GM10847 (cell line): ENCODE results near the gene AFF3.

Experiments used
- POLR2A ChIP-seq: IDR thresholded peaks from 2 replicates; pipeline ENCODE4 v1.6.1; 2011; ENCODE audit not compliant: insufficient read length; ENCODE audit errors: extremely low read depth

Gene AFF3

DNA sequence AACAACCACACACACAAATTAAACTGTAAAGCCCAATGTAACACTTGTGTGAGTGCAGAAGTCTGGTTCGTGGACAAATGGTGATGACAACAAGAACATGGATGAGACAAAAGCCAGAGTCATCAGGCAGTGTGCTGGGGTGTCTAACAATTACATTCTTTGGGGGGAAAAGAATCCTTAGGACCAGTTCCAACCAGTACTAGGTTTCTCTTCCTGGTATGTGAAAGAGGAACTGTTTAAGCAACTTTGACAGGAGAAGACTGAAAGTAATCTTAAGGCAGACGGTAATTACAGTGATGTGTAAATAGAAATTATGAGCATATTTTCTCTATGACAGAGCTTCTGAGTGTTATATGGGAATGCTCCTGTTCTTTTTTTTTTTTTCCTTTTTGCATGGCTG is 133.4 kb downstream of the AFF3 start:
- no peak for TF ChIP-seq POLR2A

DNA sequence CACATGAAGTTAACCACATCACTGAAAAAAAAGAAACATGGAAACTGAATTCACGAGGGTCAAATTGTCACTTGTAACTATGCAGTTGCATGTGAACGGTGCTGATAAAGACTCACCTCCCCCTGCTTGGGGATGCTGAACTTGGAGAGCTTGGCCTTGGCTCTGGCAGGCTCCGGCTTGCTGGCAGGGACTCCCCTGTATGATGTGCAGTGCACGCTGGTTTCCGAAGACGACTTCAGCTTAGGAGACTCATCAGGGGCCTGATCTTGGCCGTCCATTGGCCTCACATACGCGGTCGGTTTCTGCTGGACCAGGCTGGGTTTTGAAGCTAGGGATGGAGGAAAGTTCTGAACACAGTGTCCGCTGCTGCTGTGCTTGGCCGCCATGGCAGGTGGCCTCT is 135.9 kb downstream of the AFF3 start:
- TF ChIP-seq POLR2A: no peak

DNA sequence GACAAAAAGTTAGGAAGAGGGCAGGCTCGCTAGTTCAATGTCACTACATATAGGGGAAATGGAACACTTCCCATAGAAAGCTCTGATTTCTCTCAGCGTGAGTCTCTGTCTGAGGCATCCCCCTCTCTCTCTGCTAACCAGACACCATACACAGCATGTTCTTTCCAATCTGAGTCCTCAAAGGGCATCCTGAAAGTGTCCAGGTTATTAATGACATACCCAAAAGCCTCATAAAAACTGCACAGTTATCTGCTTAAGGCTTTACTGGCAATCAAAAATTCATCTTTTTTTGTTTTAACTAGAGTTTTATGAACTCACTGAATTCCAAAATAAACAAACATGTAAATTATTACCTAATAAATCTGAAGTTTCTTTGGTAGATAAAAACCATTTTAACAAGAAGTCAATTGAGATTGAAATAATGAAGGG is 137.4 kb downstream of the AFF3 start:
- TF ChIP-seq POLR2A: no peak

DNA sequence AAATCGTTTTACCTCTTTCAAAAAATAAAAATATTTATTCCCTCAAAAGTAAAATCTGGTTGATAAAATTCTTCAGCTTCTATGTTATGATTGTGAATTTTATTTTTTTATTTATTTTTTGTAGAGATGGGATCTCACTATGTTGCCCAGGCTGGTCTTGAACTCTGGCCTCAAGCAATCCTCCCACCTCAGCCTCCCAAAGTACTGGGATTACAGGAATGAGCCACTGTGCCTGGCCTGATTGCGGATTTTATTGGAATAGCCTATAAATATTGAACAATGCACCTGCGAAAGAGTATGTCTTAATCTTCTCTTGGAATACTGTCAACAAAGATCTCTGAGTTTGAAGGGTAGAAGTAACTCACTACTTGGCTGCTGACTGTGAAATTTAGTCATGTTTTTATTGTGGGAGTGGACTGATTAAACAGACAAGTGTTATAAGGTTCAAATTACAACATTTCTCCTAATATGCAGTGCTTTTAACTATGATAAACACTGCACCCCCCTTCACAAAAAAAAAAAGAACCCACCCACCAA is 138.0 kb downstream of the AFF3 start:
- no peak for TF ChIP-seq POLR2A

DNA sequence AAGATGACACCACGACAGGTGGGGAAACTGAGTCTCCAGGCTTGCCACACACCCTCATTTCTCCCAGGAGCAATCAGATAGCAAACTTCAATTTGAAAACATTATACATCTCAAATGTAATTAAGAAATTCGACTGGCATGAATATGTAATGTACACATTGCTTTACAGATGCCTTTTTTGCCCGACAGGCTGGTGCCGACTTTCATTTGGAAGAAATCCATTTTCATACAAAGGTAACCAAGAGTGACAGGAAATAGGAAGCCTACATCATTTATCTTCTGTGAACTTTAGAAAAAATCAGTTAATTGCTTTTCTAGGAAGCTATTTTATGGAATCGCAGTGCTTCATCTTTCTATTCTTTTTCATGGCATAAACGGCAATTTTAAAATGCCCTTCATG is 140.3 kb downstream of the AFF3 start:
- TF ChIP-seq POLR2A: no peak

DNA sequence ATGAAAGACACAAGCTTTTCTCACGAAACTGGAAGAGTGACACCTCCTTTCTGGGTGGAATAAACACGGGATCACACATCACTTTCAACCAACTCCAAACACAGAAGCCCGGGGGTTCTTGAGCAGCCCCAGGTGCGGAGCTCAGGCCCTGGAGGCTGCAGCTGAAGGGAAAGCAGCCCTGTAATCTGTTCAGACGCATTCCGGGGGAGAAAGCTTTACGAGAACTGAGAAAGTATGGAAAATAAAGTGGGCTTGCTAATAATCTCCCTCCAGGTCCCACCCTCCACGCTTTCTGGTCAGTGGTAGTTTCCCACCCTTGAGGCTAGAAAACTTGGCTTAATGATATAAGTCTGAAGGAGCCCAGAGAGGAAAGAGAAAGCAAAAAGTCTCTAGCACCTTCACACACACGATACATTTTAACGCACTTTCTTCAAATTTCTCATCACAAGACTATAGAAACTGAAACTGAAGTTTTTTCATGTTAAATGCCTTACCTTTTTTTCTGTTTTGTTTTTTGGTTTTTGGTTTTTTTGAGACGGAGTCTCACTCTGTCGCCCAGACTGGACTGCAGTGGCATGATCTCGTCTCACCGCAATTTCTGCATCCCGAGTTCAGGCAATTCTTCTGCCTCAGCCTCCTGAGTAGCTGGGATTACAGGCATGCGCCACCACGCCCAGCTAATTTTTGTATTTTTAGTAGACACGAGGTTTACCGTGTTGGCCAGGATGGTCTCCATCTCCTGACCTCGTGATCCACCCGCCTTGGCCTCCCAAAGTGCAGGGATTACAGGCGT is 141.3 kb downstream of the AFF3 start:
- no peak for TF ChIP-seq POLR2A

DNA sequence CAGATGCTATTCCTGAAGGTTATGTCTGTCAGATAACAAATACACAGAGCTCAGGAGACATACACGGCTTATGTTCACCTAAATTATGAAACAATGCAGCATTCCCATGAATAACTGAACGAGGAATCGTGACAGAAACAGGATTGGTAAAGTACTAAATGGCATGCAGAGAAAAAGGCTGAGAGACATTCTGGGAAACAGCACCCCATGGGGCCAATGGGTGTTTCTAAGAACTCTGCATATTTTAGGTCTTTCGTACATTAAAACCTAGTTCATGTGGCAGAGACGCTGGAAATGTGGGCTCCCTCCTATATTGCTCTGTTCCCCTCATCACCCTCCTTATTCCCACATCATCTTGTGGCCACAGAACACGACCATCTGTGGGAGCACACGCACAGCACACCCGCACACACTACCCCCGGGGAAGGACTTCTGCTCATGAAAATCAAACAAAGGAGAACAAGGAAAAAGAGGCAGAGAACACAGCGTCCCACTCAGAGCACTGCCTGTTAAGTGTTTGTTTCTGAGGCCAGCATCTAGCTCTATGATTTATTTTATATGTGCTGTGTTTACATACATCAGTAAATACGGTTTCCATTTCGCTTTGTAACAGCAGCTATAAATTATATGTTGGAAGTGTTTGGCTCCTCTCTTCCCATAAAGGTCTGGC is 143.6 kb downstream of the AFF3 start:
- TF ChIP-seq POLR2A: no peak

DNA sequence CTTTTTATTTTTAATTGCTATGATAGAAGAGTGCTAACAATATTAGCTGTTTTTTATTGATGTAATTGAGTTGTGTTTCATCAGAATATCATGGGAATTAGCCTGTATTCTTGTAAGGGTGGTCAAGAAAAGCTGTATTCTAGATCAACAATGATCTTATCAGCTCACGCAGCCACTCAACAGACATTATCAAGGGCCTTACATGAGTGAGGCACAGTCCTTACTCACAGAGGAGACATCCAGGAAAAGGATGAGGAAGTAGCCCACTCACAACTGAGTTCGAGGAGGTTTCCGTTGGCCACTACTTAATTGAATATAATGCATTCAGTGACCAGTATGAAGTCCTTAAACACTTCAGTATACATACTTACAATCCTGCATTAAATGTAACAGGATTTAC is 152.5 kb downstream of the AFF3 start:
- no peak for TF ChIP-seq POLR2A

DNA sequence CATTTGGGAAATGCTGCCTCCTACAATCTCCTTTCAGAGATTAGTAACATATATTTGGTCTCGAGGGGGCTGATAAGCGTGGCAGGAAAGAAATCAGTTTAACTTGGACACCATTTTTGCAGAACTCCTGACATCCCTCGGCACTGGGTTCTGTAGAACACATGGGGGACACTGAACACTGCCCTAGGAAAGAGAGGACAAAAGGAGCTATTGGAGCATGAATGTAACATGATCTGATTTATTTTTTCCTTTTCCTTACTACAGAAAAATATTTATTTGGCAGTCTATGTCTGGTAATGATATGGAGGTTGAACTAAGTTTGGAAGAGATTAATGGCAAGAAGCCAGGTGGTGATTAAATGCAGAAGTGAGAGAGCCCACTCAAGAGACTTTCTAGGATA is 153.8 kb downstream of the AFF3 start:
- no peak for TF ChIP-seq POLR2A

DNA sequence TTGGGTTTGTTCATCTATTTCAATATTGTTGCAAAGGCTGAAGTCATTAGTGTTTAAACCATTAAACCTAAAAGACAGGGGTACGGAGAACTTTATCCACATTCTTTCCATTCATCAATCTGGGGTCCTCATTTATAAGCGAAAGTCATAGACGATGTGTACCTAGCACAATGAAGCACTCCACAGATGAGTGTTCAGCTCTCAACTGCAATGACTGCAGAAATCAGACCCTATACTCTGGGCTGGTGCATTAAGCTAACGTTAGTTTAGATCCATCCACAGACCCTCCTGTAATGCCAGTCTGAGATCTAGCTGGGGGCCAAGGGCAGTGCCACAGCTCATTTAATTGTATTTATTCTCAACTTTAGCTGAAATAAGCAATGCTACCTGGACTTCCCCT is 155.2 kb downstream of the AFF3 start:
- TF ChIP-seq POLR2A: no peak

DNA sequence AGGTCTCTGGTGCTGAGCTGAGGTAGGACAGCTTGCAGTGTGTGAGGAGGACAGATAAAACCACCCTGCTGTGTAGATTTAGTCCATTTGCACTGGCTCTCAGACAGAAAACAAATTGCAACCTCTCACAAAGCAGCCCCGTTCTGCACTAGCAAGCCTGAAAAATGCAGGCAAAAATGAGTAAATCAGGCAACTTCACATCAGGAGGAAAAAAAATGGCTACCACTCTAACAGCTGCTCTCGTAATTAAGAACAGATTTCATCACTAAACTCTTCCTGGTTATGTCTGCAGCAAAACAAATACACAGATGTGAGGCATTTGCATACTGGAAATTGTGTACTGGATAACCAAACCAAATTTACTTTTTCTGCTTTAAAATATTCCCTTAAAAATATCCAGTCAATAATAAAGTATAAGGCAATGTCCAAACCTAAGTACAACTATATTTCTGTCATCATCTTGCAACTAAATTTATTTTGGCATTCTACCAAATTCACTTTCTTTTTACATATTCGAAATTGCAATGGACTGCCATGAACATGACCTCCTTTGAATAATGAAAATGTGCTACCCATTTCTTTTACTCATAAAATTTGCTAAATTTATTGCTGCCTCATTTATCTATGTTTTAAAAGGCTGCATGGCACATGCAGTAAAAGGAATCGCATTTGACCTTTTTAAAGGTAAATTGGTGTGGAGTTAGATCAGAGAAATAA is 157.4 kb downstream of the AFF3 start:
- no peak for TF ChIP-seq POLR2A

DNA sequence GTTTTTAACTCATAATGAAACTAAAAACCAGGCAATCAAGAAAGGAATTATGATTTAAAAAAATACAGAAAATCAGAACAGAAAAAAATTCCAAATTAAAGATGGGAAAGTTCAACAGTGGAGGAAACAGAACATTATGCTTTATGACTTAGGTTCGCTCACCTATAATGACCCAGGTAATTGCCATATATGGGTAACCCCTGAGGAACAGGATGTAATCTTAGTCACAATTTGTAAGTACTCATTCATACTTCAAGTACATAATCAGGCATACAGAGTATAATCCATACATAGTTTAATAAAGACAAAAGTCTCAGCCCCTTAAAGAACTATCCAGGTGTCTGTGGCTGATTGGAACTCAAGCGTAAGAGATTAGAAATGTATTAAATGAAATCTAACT is 159.6 kb downstream of the AFF3 start:
- TF ChIP-seq POLR2A: no peak

DNA sequence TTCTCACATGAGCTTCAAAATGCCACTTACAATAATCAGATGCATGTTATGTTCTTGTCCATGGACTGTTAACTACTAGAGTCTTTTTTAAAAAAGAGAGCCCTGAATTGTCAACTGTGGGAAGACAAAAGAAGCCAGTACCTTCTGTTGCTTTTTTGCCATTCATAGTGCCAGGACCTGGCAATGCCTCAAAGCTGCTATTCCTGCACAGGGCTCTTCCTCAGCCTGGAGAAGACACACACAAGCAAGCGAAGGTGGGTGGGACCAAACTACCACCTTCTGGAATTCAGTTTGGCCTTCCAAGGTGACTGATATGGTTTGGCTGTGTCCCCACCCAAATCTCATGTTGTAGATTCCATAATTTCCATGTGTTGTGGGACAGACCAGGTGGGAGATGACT is 160.6 kb downstream of the AFF3 start:
- no peak for TF ChIP-seq POLR2A

DNA sequence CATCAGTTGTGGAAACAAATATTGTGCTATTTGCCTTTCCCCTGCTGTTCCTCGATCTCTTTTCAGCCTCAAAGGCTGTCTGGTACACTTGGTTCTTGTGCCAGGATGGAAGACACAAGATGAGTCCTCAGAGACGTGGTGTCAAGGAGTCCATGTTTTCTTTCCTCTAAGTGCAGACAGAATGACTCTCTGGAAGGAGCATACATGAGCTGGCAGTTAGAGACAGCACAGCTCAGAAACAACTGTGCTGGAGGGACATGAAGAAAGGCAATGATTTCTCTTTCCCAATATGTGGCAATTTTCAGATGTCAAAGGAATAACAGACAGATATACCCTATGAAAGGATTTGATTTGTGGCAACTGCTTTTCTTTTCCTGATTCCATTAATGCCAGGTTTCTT is 162.2 kb downstream of the AFF3 start:
- no peak for TF ChIP-seq POLR2A

DNA sequence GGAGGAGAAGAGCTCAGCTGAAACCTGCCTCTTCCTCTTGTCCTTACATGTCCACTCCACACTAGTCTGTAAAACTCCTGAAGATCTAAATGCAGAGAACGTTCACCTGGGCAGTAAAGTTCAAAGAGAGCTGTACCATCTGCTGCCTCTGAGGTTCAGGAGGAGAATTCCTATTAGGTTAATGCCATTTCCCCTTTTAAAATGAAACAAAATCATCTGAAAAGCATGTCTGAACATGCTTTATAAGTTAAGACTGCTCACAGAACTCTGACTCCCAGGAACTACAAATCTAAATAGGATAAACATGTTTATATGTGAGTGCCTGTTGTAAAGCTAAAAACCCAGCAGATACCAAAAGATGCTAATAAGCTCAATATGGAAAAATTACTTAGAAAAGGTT is 164.4 kb downstream of the AFF3 start:
- no peak for TF ChIP-seq POLR2A

DNA sequence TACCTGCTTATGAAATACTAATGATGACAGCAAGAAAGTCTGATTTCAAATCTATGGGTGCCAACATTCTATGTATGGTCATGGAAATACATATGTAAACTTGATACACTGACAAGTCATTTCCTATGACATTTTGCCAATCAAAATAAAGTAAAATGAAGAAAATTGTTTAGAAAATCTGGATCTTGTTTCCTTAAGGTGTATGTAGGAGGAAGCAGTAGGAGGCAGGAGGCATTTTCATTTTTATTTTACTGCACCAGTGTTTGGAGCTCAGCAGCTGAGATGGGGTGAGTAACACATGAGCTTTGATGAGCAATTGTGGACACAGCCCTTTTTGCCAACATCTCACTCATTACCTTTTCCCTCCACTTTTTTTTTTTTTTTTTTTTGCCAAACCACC is 167.0 kb downstream of the AFF3 start:
- no peak for TF ChIP-seq POLR2A
